ENCODE data around the gene LRRC56. TPM values are rescaled to one million over a fixed set of nuclear protein-coding genes. Genes with fewer than 3 reads are reported as not detected.

LRRC56 gene, protein sequence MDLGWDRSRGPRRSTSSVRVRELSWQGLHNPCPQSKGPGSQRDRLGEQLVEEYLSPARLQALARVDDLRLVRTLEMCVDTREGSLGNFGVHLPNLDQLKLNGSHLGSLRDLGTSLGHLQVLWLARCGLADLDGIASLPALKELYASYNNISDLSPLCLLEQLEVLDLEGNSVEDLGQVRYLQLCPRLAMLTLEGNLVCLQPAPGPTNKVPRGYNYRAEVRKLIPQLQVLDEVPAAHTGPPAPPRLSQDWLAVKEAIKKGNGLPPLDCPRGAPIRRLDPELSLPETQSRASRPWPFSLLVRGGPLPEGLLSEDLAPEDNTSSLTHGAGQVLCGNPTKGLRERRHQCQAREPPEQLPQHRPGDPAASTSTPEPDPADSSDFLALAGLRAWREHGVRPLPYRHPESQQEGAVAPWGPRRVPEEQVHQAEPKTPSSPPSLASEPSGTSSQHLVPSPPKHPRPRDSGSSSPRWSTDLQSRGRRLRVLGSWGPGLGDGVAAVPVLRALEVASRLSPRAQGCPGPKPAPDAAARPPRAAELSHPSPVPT
- total RNA-seq: 1.6 and 2.8 TPM in 2 replicates

DNA sequence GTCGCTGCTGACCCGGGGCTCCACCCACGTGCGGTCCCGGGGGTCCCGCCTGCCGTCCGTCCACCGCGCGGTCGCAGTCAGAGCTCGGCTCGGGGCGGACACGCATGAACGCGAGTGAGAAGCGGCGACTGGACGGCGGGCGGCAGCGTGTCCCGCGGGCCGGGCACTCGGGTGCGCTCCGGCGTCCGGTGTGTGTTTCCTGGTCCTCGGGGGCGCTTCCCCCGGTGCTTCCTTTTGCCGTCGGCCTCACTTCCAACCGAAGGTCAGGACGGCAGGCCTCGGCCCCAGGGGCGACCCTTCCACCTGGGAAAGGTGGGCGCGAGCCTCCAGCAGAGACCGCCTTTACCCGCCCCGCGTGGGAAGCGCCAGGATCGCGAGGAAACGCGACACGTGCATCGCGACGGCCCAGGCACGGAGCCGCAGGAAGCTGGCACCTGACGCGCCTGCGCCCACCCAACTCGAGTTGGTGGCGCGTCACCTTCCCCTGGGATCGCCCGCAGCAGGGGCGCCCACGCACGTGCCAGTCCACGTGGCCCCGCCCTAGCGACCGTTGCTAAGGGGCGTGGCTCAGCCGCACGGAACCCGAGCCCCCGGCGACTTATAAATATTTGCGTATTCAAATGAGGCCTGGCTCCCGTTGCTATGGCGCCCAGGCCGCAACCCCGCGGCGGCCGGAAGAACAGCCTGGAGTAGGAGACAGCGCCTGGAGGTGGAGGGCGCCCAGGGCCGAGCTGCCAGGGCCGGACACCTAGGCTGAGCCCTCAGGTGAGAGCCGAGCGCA lies at the start of gene LRRC56:
Gene LRRC56 (plus strand): TSS at position 687 of the 781 bp plus-strand sequence. CDS start 3,158 bp downstream, outside the sequence.

DNA sequence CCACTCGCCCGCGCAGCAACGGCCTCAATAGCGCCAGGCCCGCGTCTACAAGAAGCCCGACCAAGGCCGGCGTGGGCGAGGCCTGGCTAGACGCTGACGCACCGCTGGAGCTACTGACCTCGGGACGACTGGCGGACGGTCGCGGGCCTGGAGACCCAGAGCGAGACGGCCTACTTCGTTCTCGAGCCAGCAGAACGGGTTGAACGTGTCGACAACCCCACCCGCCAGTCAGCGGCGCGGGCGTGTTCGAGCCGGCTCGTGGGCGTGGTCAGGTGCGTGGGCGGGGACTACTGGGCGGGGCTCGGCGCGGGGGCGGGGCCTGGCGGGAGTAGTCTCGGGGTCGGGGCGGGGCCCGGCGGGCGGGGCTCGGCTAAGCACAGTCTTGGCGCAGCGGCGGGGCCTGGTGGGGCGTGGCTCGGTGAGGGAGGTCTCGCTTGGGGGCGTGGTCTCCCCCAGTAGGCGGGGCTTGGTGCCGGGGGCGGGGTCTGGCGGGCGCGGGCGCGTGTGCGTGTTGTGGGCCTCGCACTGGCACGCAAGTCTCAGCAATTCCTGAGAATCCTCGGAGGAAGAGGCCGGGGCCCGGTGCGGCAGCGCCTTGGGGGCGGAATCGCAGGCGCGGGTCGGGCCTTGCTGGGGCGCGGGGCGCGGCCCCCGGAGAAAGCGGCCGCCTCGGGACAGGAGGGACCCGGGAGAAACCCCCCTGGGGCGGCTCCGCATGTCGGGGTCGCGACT lies 30.2 kb upstream of the LRRC56 start, which contains the start of gene RNH1:
Gene RNH1 (minus strand): TSS at position 248 of the 732 bp plus-strand sequence. CDS start 5,080 bp downstream, outside the sequence.

DNA sequence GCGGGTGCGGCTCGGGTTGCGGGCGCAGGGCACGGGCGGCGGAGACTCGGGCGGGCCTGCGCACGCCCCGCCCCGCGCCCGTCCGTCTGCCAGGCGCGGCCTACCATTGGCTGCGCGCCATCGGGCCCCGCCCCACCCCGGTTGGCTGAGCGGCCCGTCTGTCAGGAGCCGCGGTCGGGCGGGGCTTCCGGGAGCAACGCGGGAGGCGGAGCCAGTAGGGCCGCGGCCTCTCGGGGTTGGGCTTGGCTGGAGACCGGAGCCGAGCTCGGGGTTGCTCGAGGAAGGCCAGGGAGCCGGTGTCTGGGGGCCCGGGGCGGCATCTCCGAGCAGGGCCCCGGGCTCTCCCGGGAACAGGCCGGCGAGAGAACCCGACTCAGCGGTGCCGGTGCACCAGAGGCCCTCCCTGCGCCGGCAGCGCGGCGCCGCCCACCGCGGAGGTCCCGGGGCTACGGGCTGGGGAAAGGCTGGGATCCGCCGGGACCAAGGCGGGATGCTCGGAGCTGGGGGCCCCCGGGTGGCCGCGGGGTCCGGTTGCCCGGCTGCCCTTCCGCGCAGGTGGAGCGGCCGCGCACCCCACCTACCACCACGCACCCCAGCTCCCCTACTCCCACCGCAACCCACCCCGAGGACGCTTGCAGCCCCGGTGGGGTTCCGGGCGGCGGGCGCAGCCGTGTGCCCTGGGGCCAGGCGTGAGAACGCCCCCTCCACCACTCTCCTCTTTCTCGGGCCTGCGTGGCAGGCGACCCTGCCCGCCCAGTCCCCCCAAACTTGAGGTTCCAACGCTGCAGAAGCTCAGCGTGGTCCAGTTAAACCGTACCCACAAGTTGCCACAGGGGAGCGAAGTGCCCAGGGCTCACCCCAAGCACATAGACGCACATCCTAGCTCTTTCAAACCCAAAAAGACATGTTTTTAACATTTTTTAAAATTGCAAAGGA lies 1.5 kb upstream of the LRRC56 start, which contains the start of gene HRAS:
Gene HRAS (minus strand): TSS at position 58 of the 936 bp plus-strand sequence.

DNA sequence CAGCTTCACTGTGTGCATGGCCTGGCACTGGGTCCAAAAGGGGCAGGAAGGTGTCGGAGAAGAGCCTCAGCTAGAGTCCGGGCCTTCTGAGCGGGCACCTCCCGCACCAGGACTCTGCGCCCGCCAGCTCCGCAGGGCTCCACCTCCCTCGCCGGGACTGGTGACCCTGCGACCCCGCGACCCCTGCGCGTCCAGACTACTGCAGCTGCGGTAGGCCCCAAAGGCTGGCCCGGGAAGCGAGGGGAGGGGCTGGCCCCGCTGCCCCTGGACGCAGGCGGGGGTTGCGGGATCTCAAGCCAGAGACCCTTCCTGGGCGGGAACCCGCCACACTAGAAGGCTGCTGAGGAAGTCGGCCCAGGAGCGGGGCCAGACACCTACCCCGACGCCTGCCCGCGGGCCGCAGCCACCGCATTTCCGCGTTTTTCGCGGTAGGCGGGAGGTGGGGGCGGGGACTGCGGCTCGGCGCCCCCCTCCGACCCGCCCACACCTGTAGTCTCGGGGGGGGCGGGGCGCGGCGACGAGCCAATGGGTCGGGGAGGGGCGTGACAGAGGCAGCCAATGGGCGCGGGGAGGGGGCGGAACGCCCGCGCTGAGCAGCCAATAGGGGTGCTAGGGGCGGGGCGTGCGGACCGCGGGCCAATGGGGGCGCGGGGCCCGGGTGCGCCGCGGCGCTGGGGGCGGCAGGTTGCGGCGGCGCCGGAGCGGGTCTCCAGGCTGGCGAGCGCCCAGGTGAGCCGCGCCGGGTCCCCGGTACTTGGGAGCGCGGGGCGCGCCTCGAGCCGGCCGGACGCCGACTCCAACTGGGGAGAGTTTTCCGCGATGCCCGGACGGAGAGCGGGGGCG lies 23.2 kb downstream of the LRRC56 start, which contains the start of the genes LMNTD2 and RASSF7:
Gene LMNTD2 (minus strand): TSS at position 434 of the 843 bp plus-strand sequence. CDS start 22 bp downstream, at position 412.
Gene RASSF7 (plus strand): TSS at position 666 of the 843 bp plus-strand sequence. CDS start 799 bp downstream, outside the sequence.

DNA sequence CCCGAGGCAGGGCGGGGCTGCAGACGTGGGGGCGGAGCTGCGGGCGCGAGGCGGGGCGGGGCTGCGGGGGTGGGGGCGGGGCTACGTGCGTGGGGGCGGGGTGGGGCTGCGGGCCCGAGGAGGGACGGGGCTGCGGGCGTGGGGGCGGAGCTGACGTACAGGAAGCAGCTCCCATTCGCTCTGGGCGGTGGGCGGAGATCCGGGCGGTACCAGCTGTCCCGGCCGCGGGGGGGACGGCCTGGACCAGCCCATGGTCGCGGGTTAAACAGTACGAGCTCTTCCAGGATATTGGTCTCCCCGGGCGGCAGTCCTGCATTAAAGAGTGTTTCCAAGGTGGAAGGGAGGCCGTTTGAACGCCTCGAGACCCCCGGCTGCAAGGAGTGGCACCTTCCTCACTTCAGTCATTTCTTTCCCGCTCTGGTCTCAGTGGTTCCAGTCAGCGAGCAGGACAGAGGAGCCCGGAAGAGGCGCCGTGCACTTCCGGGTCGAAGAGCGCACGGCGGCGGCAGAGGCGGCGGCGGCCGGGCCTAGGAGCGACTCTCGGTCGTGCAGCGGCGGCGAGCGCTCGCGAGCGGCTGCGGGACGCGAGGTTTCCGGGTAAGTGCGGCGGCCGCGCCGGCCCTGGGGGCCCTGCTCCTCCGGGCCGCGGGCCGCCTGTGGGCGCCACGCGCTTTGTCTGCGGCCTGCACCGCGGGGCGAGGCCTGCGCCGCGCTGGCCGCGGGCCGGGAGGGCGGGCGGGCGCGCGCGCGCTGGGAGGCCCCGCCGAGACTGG lies 38.9 kb downstream of the LRRC56 start, which contains the start of gene PHRF1:
Gene PHRF1 (plus strand): TSS at position 475 of the 773 bp plus-strand sequence. CDS start 5,043 bp downstream, outside the sequence.

Small RNA genes within 50 kb of the gene (small RNA-seq; reads per million reads assigned to genes)
- gene MIR210 (ENCODE audit: low replicate concordance): 9.8 reads per million, percentile 94 among the genes with 10 or more reads in this experiment

Other genes with a start within 250 kb of the LRRC56 start
- gene PGGHG, start 248.4 kb upstream of the LRRC56 start, total RNA-seq: 6.3 and 7.3 TPM in 2 replicates
- gene IFITM5, start 238.0 kb upstream of the LRRC56 start, total RNA-seq: not detected in 2 replicates
- 19.6 and 56.2 TPM in 2 replicates for gene IFITM2, start 229.7 kb upstream of the LRRC56 start, total RNA-seq
- gene IFITM1, start 223.5 kb upstream of the LRRC56 start, total RNA-seq: 25.3 and 136 TPM in 2 replicates
- gene IFITM3, start 216.7 kb upstream of the LRRC56 start, total RNA-seq: 45.5 and 328 TPM in 2 replicates
- gene B4GALNT4, start 168.0 kb upstream of the LRRC56 start, total RNA-seq: 1.1 TPM in 2 replicates
- gene PKP3, start 143.3 kb upstream of the LRRC56 start, total RNA-seq: 0.66 and 1.3 TPM in 2 replicates
- gene SIGIRR, start 122.5 kb upstream of the LRRC56 start, total RNA-seq: 18.2 and 21.9 TPM in 2 replicates
- gene ANO9, start 95.5 kb upstream of the LRRC56 start, total RNA-seq: not detected in 2 replicates
- gene PTDSS2, start 87.2 kb upstream of the LRRC56 start, total RNA-seq: 58.3 and 80.3 TPM in 2 replicates
- gene RNH1, start 30.3 kb upstream of the LRRC56 start, total RNA-seq: 317 and 486 TPM in 2 replicates
- 44.6 and 46.1 TPM in 2 replicates for gene HRAS, start 2.0 kb upstream of the LRRC56 start, total RNA-seq
- gene LMNTD2, start 23.2 kb downstream of the LRRC56 start, total RNA-seq: 0.29 and 1.8 TPM in 2 replicates
- gene RASSF7, start 23.4 kb downstream of the LRRC56 start, total RNA-seq: 9.7 and 19.3 TPM in 2 replicates
- 33.5 and 39.8 TPM in 2 replicates for gene PHRF1, start 38.9 kb downstream of the LRRC56 start, total RNA-seq
- 9.3 and 17.9 TPM in 2 replicates for gene IRF7, start 78.4 kb downstream of the LRRC56 start, total RNA-seq
- gene CDHR5, start 87.4 kb downstream of the LRRC56 start, total RNA-seq: not detected in 2 replicates
- not detected in 2 replicates for gene SCT, start 89.7 kb downstream of the LRRC56 start, total RNA-seq
- 0.22 TPM in 1 of 2 replicates, not detected in the other for gene DRD4, start 99.7 kb downstream of the LRRC56 start, total RNA-seq
- gene DEAF1, start 157.7 kb downstream of the LRRC56 start, total RNA-seq: 29.1 and 39.2 TPM in 2 replicates
- 7.0 and 14.6 TPM in 2 replicates for gene TMEM80, start 158.3 kb downstream of the LRRC56 start, total RNA-seq
- 51.4 and 51.7 TPM in 2 replicates for gene EPS8L2, start 168.7 kb downstream of the LRRC56 start, total RNA-seq
- gene TALDO1, start 209.9 kb downstream of the LRRC56 start, total RNA-seq: 213 and 250 TPM in 2 replicates
- gene GATD1, start 240.0 kb downstream of the LRRC56 start, total RNA-seq: 39.9 and 53.8 TPM in 2 replicates

Data from placental pericyte (primary cell).